HepG2 (cell line): ENCODE results near the gene FAM169A. TPM values are rescaled to one million over a fixed set of nuclear protein-coding genes. Genes with fewer than 3 reads are reported as not detected.

Source experiments
- ISL2 ChIP-seq: sonication (generic); formaldehyde crosslinking; IDR thresholded peaks from 2 replicates; pipeline ENCODE4 v1.5.0; 2020; ENCODE audit warnings: missing genetic modification reagents
- KLF16 ChIP-seq, 2 experiments: sonication (generic) in 1 of 2; formaldehyde crosslinking in 1 of 2; IDR thresholded peaks; 2 replicates each; pipeline versions ENCODE4 v1.6.1 to v1.8.0; 2016 to 2023; ENCODE audit warnings: missing genetic modification reagents in 2 of 2, missing compliant biosample characterization in 1 of 2
- KLF6 ChIP-seq: IDR thresholded peaks from 2 replicates; pipeline ENCODE4 v1.8.0; 2016; ENCODE audit warnings: missing biosample characterization, missing genetic modification reagents
- MIER2 ChIP-seq: IDR thresholded peaks from 2 replicates; pipeline ENCODE4 v1.6.1; 2016; ENCODE audit warnings: missing biosample characterization, missing genetic modification reagents
- NCOR1 ChIP-seq: fragments of 200-600 bp; sonication (generic); IDR thresholded peaks from 2 replicates; pipeline ENCODE4 v1.7.0; 2017; ENCODE audit warnings: antibody characterized with exemption, low read length, borderline replicate concordance
- NR2F1 ChIP-seq, 2 experiments: fragments of 450-650 bp in 1 of 2; formaldehyde crosslinking in 1 of 2; IDR thresholded peaks; 2 replicates each; pipeline versions ENCODE4 v1.5.0 to v1.6.1; 2016 to 2020; ENCODE audit warnings: mild to moderate bottlenecking in 1 of 2, missing compliant biosample characterization in 1 of 2, missing genetic modification reagents in 1 of 2, moderate library complexity in 1 of 2
- PHF5A ChIP-seq: IDR thresholded peaks from one replicate; pipeline ENCODE4 v1.6.1; 2018; ENCODE audit warnings: low read depth, missing genetic modification reagents; ENCODE audit not compliant: unreplicated experiment
- POLR2A ChIP-seq, 2 experiments: IDR thresholded peaks; 2 replicates each; pipeline ENCODE4 v1.6.1; 2011; ENCODE audit warnings: low read depth in 2 of 2, low read length in 2 of 2, mild to moderate bottlenecking in 1 of 2, moderate library complexity in 1 of 2; ENCODE audit not compliant: insufficient read depth in 1 of 2
- SALL1 ChIP-seq: sonication (generic); formaldehyde crosslinking; IDR thresholded peaks from 2 replicates; pipeline ENCODE4 v1.8.0; 2022; ENCODE audit warnings: mild to moderate bottlenecking, missing genetic modification reagents
- SETDB1 ChIP-seq: sonication (generic); formaldehyde crosslinking; IDR thresholded peaks from 2 replicates; pipeline ENCODE4 v1.5.1; 2020; ENCODE audit warnings: missing genetic modification reagents, mild to moderate bottlenecking, borderline replicate concordance
- SP5 ChIP-seq: IDR thresholded peaks from 2 replicates; pipeline ENCODE4 v1.6.1; 2016; ENCODE audit warnings: low read depth, borderline replicate concordance
- TBP ChIP-seq: sonication (generic); formaldehyde crosslinking; IDR thresholded peaks from 2 replicates; pipeline ENCODE4 v1.5.0; 2020; ENCODE audit warnings: missing genetic modification reagents
- TBX3 ChIP-seq: fragments of 450-650 bp; IDR thresholded peaks from 2 replicates; pipeline ENCODE4 v1.6.1; 2017; ENCODE audit warnings: antibody characterized with exemption, mild to moderate bottlenecking, inconsistent platforms, borderline replicate concordance
- TCF12 ChIP-seq, 2 experiments: fragments of 450-650 bp in 1 of 2; sonication (generic) in 1 of 2; formaldehyde crosslinking in 1 of 2; IDR thresholded peaks; 2 replicates each; pipeline versions ENCODE4 v1.6.1 to v1.8.0; 2017 to 2022; ENCODE audit warnings: antibody characterized with exemption in 1 of 2, mild to moderate bottlenecking in 1 of 2, missing genetic modification reagents in 1 of 2, moderate library complexity in 1 of 2
- XRCC5 ChIP-seq: fragments of 200-400 bp; formaldehyde crosslinking; optimal IDR thresholded peaks from 2 replicates; pipeline ENCODE3; 2017; ENCODE audit warnings: mild to moderate bottlenecking, low read length
- ZBTB43 ChIP-seq: sonication (generic); formaldehyde crosslinking; conservative IDR thresholded peaks from 2 replicates; pipeline ENCODE4 v1.4.0; 2020; ENCODE audit warnings: missing genetic modification reagents
- ZNF138 ChIP-seq: sonication (generic); formaldehyde crosslinking; IDR thresholded peaks from 2 replicates; pipeline ENCODE4 v1.5.0; 2020; ENCODE audit warnings: mild to moderate bottlenecking, low read depth, missing genetic modification reagents
- ZNF263 ChIP-seq: sonication (generic); formaldehyde crosslinking; IDR thresholded peaks from 2 replicates; pipeline ENCODE4 v1.4.0; 2020; ENCODE audit warnings: missing genetic modification reagents
- ZNF317 ChIP-seq: sonication (generic); formaldehyde crosslinking; IDR thresholded peaks from 2 replicates; pipeline ENCODE4 v1.5.0; 2020; ENCODE audit warnings: mild to moderate bottlenecking, missing genetic modification reagents
- ZNF687 ChIP-seq: sonication (generic); formaldehyde crosslinking; IDR thresholded peaks from 2 replicates; pipeline ENCODE4 v1.5.1; 2020; ENCODE audit warnings: mild to moderate bottlenecking, missing genetic modification reagents, moderate library complexity
- polyA plus RNA-seq, 8 experiments: library from polyadenylated mRNA; depleted of rRNA in 3 of 8; stranded (reverse) in 7 of 8; unstranded in 1 of 8; fragments of >200 nt; fragmentation: Illumina TruSeq in 4 of 8; extraction: Trizol in 4 of 8; gene quantifications; 2 replicates each; pipeline versions ENCODE4 v1.2.1 to v1.2.3, GENCODE V29; 2011 to 2016; ENCODE audit warnings: low read depth in 4 of 8, missing spikeins in 1 of 8, mixed read lengths in 1 of 8; ENCODE audit not compliant: insufficient read depth in 1 of 8
- total RNA-seq, 5 experiments: library from RNA; depleted of rRNA; stranded (reverse); fragments of >200 nt; fragmentation: Illumina TruSeq; extraction: Trizol; gene quantifications; 2 replicates each; pipeline ENCODE4 v1.2.3, GENCODE V29; 2016; ENCODE audit warnings: low read depth in 1 of 5
- TF ChIP-seq, protein P1 (sequence below): sonication (generic); formaldehyde crosslinking; IDR thresholded peaks from 2 replicates; pipeline ENCODE4 v1.5.0; 2020; ENCODE audit warnings: mild to moderate bottlenecking, missing genetic modification reagents
- TF ChIP-seq, protein P2 (sequence below): IDR thresholded peaks from 2 replicates; pipeline ENCODE4 v1.6.1; 2016; ENCODE audit warnings: missing genetic modification reagents, missing compliant biosample characterization

The FAM169A gene
- total and polyA plus RNA-seq, 2 of the 13 experiments (the other 11 are each of a cell fraction or from before 2014, with no cell fraction given), result 21.1 to 110 TPM

- TF ChIP-seq, protein P1, sequence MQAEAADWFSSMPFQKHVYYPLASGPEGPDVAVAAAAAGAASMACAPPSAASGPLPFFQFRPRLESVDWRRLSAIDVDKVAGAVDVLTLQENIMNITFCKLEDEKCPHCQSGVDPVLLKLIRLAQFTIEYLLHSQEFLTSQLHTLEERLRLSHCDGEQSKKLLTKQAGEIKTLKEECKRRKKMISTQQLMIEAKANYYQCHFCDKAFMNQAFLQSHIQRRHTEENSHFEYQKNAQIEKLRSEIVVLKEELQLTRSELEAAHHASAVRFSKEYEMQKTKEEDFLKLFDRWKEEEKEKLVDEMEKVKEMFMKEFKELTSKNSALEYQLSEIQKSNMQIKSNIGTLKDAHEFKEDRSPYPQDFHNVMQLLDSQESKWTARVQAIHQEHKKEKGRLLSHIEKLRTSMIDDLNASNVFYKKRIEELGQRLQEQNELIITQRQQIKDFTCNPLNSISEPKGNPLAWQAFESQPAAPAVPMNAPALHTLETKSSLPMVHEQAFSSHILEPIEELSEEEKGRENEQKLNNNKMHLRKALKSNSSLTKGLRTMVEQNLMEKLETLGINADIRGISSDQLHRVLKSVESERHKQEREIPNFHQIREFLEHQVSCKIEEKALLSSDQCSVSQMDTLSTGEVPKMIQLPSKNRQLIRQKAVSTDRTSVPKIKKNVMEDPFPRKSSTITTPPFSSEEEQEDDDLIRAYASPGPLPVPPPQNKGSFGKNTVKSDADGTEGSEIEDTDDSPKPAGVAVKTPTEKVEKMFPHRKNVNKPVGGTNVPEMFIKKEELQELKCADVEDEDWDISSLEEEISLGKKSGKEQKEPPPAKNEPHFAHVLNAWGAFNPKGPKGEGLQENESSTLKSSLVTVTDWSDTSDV, result no peak
- TF ChIP-seq TBP (CRISPR knock-in tag) (no peak), NCOR1 (peak; percentile 35; the same call in 1 of the 2 replicates), TCF12 (IDR thresholded peaks at IDR 0.05) (no peak), TCF12 (CRISPR knock-in tag; IDR thresholded peaks at IDR 0.05) (peak; percentile 48; the same call in 1 of the 2 replicates), ZNF317 (CRISPR knock-in tag) (peak; percentile 43; the same call in 1 of the 2 replicates), ZNF138 (CRISPR knock-in tag) (0 out of 2 replicates have a peak, but pooled peaks have one; percentile 31), ISL2 (peak; percentile 88), TBX3 (no peak), KLF16 (CRISPR knock-in tag; IDR thresholded peaks at IDR 0.05) (peak in 1 of 2 experiments; percentile 59; a peak in 1 of 4 replicates), ZBTB43 (CRISPR knock-in tag) (0 out of 2 replicates have a peak, but pooled peaks have one; percentile 12), NR2F1 (CRISPR knock-in tag; IDR thresholded peaks at IDR 0.05) (peak; percentile 67 to 90; a peak in 3 of 4 replicates), XRCC5 (no peak), MIER2 (no peak), POLR2A (IDR thresholded peaks at IDR 0.05; ENCODE audit: insufficient read depth in 1 of 2, low read depth in 2 of 2, low read length in 2 of 2) (peak; percentile 56 to 64; a peak in 3 of 4 replicates), SALL1 (peak; percentile 84), ZNF687 (peak; percentile 84), SETDB1 (CRISPR knock-in tag) (no peak), SP5 (CRISPR knock-in tag) (peak; percentile 52), ZNF263 (CRISPR knock-in tag) (peak; percentile 7; the same call in 1 of the 2 replicates), KLF6 (CRISPR knock-in tag) (0 out of 2 replicates have a peak, but pooled peaks have one; percentile 27), PHF5A (CRISPR knock-in tag) (peak; percentile 23)
- TF ChIP-seq, protein P2, sequence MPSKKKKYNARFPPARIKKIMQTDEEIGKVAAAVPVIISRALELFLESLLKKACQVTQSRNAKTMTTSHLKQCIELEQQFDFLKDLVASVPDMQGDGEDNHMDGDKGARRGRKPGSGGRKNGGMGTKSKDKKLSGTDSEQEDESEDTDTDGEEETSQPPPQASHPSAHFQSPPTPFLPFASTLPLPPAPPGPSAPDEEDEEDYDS (CRISPR knock-in tag), result peak; percentile 72
These were observed 492 bp upstream of the FAM169A start (continued) for GRCh38 chr5:74866596-74867162.
